Endothelial cell of umbilical vein (primary cell): ENCODE measurements around the gene SNX30. TPM values are rescaled to one million over a fixed set of nuclear protein-coding genes. Genes with fewer than 3 reads are reported as not detected.

Experiments
- BruUV-seq: library from RNA; stranded (reverse); fragments of 400-500 nt; replicated peaks from 2 replicates; lab custom pipeline; 2021; lab: Mats Ljungman, UMichigan
- CTCF ChIA-PET: fragments of 300-600, 350-600 bp; sonication (Branson Sonifier 250); formaldehyde crosslinking; loops from one replicate; lab custom pipeline; 2021; ENCODE audit warnings: antibody characterized with exemption, inconsistent platforms; lab: Charles Lee
- POLR2A ChIA-PET: fragments of 300-600, 350-600 bp; sonication (Branson Sonifier 250); formaldehyde crosslinking; loops from one replicate; lab custom pipeline; 2021; ENCODE audit warnings: antibody characterized with exemption, inconsistent platforms; lab: Charles Lee
- DNase-seq: peaks from one replicate; pipeline ENCODE4 v3.0.0-alpha.2; 2011; ENCODE audit warnings: low read depth, low spot score
- FAIRE-seq: peaks from 2 replicates; lab custom pipeline; 2011; peaks lifted over from hg19 to GRCh38; lab: Jason Lieb, UNC
- H2AFZ ChIP-seq: 2 replicates; pipeline ENCODE4 v1.6.0; 2012; ENCODE audit warnings: low read depth, low read length, control low read depth, inconsistent platforms
- H3K27ac ChIP-seq: 2 replicates; pipeline ENCODE4 v1.5.1; 2011; ENCODE audit warnings: low read depth, mild to moderate bottlenecking, control low read depth, low read length, moderate library complexity; ENCODE audit not compliant: insufficient read depth
- H3K27me3 ChIP-seq, 2 experiments: 2 replicates each; pipeline versions ENCODE4 v1.6.0 to v1.6.1; 2011; ENCODE audit warnings: low read length in 2 of 2, mixed read lengths in 1 of 2; ENCODE audit not compliant: control insufficient read depth in 2 of 2, insufficient read depth in 2 of 2
- H3K36me3 ChIP-seq, 2 experiments: 2 replicates in 1 of 2; 3 replicates in 1 of 2; pipeline ENCODE4 v1.5.1; 2011; ENCODE audit warnings: low read length in 2 of 2, mild to moderate bottlenecking in 1 of 2, moderate library complexity in 1 of 2; ENCODE audit not compliant: control insufficient read depth in 2 of 2, insufficient read depth in 2 of 2; ENCODE audit errors: extremely low read depth in 1 of 2
- H3K4me1 ChIP-seq: 3 replicates; pipeline ENCODE4 v1.5.1; 2011; ENCODE audit warnings: mild to moderate bottlenecking, low read length; ENCODE audit not compliant: control insufficient read depth, insufficient read depth; ENCODE audit errors: extremely low read depth
- H3K4me2 ChIP-seq: 2 replicates; pipeline ENCODE4 v1.6.1; 2011; ENCODE audit warnings: low read length, control low read depth, mixed read lengths; ENCODE audit not compliant: insufficient read depth
- H3K4me3 ChIP-seq, 3 experiments: fragments of 200-600 bp in 1 of 3; sonication (generic), shearing (Covaris generic) in 1 of 3; replicated peaks in 1 of 3; 2 replicates each; pipeline ENCODE4 v1.5.1; 2011 to 2016; ENCODE audit warnings: control low read depth in 3 of 3, low read length in 3 of 3, mild to moderate bottlenecking in 2 of 3, inconsistent platforms in 1 of 3, low read depth in 1 of 3, moderate library complexity in 1 of 3; ENCODE audit not compliant: insufficient read depth in 1 of 3
- H3K79me2 ChIP-seq: 2 replicates; pipeline ENCODE4 v1.6.0; 2012; ENCODE audit warnings: low read length, inconsistent platforms; ENCODE audit not compliant: control insufficient read depth, insufficient read depth
- H3K9ac ChIP-seq: replicated peaks from 2 replicates; pipeline ENCODE3; 2011; ENCODE audit warnings: low read length, control low read depth; ENCODE audit not compliant: insufficient read depth; ENCODE audit errors: extremely low read depth
- H3K9me1 ChIP-seq: replicated peaks from 3 replicates; pipeline ENCODE4 v1.6.0; 2011; ENCODE audit warnings: mild to moderate bottlenecking, low read length; ENCODE audit not compliant: control insufficient read depth, insufficient read depth; ENCODE audit errors: extremely low read depth
- H3K9me3 ChIP-seq: replicated peaks from 2 replicates; pipeline ENCODE4 v1.5.1; 2012; ENCODE audit warnings: low read length, inconsistent platforms; ENCODE audit not compliant: control insufficient read depth, insufficient read depth
- H4K20me1 ChIP-seq: replicated peaks from 2 replicates; pipeline ENCODE3; 2011; ENCODE audit warnings: mild to moderate bottlenecking, low read length; ENCODE audit not compliant: control insufficient read depth, insufficient read depth; ENCODE audit errors: extremely low read depth
- EZH2 ChIP-seq: IDR thresholded peaks from 2 replicates; pipeline ENCODE4 v1.6.1; 2012; ENCODE audit warnings: borderline replicate concordance, low read depth, mild to moderate bottlenecking, moderate library complexity, low read length, inconsistent platforms; ENCODE audit not compliant: severe bottlenecking
- JUN ChIP-seq: IDR thresholded peaks from 2 replicates; pipeline ENCODE4 v1.6.1; 2011; ENCODE audit warnings: borderline replicate concordance, low read depth; ENCODE audit not compliant: insufficient read length, insufficient read depth
- POLR2A ChIP-seq: IDR thresholded peaks from 2 replicates; pipeline ENCODE4 v1.6.1; 2012; ENCODE audit warnings: low read depth, mild to moderate bottlenecking, control low read depth, low read length
- POLR2AphosphoS5 ChIP-seq: IDR thresholded peaks from 2 replicates; pipeline ENCODE4 v1.6.1; 2012; ENCODE audit warnings: low read depth, mild to moderate bottlenecking, control low read depth, low read length, moderate library complexity; ENCODE audit not compliant: insufficient read depth
- dilution Hi-C: fragments of 300-500 bp; cut with MboI; formaldehyde crosslinking; loops from one replicate; pipeline ENCODE4 v1.15.0; 2019; ENCODE audit warnings: low sequenced_read_pairs; ENCODE audit not compliant: extremely low pct_ligation_motif_present
- intact Hi-C: fragments of 100-400 bp; cut with micrococcal nuclease; formaldehyde crosslinking; loops from one replicate; pipeline ENCODE4 v1.10.0; 2022
- polyA plus RNA-seq, 4 experiments: library from polyadenylated mRNA; depleted of rRNA in 3 of 4; stranded (reverse) in 3 of 4; unstranded in 1 of 4; fragments of >200 nt; gene quantifications; 2 replicates each; pipeline versions ENCODE4 v1.2.1 to v1.2.3, GENCODE V29; 2011 to 2012; ENCODE audit warnings: missing spikeins in 1 of 4
- total RNA-seq: library from RNA; stranded (reverse); gene quantifications from 2 replicates; pipeline ENCODE4 v1.2.3, GENCODE V29; 2021
- TF ChIP-seq, protein P1 (sequence below), 2 donors: IDR thresholded peaks; 1 replicate in 1 of 2; 2 replicates in 1 of 2; pipeline ENCODE4 v1.5.1; 2011; ENCODE audit warnings: low read length in 2 of 2, mild to moderate bottlenecking in 2 of 2, moderate library complexity in 2 of 2, control low read depth in 1 of 2, inconsistent platforms in 1 of 2, low read depth in 1 of 2; ENCODE audit not compliant: insufficient read depth in 1 of 2; ENCODE audit errors: extremely low read depth in 1 of 2

SNX30 gene
- total and polyA plus RNA-seq, 2 donors (not counting 3 experiments of a cell fraction or from before 2014, with no cell fraction given), result 2.8 to 6.3 TPM

DNA sequence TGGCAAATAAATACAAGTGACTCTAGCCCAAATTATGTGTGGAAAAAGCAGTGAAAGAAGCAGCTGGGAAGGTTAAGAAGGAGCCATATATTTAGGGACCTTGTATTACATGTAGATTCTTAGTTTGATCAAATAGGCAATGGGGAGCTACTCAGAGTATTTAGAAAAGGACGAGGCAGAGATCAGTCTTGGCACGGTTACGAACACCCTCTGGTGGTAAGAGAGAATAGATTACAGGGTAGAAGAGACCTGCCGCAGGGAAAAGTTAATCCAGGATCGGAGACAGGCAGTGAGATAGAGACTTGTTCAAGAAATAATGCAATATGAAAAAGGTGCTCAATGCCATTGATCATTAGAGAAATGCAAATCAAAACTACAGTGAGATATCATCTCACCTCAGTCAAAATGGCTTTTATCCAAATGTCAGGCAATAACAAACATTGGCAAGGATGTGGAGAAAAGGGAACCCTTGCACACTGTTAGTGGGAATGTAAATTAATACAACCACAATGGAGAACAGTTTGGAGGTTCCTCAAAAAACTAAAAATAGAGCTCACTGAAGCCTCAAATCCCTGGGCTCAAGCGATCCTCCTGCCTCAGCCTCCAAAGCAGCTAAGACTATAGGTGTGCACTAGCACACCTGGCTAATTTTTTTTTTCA lies 44.7 kb upstream of the SNX30 start:
- FAIRE-seq (no peak), DNase-seq (peak; percentile 27)
- dilution Hi-C loops, result no loop called here
- POLR2A ChIA-PET, result no interaction called here
- TF ChIP-seq POLR2AphosphoS5 (no peak), EZH2 (no peak), JUN (no peak), POLR2A (no peak)
- TF ChIP-seq, protein P1, sequence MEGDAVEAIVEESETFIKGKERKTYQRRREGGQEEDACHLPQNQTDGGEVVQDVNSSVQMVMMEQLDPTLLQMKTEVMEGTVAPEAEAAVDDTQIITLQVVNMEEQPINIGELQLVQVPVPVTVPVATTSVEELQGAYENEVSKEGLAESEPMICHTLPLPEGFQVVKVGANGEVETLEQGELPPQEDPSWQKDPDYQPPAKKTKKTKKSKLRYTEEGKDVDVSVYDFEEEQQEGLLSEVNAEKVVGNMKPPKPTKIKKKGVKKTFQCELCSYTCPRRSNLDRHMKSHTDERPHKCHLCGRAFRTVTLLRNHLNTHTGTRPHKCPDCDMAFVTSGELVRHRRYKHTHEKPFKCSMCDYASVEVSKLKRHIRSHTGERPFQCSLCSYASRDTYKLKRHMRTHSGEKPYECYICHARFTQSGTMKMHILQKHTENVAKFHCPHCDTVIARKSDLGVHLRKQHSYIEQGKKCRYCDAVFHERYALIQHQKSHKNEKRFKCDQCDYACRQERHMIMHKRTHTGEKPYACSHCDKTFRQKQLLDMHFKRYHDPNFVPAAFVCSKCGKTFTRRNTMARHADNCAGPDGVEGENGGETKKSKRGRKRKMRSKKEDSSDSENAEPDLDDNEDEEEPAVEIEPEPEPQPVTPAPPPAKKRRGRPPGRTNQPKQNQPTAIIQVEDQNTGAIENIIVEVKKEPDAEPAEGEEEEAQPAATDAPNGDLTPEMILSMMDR (IDR thresholded peaks at IDR 0.05; ENCODE audit: extremely low read depth in 1 of 2, insufficient read depth in 1 of 2, low read depth in 1 of 2, low read length in 2 of 2), result peak in 1 of 2 donors; percentile 16
- Histone ChIP-seq H3K27ac (no peak overlapping the region), H3K4me3 (no peak overlapping the region), H3K4me1 (no peaks in the 10 kb centered on the region), H3K9me1 (no peaks in the 10 kb centered on the region), H3K9me3 (no peaks in the 10 kb centered on the region), H3K79me2 (peaks cover 2% of the 10 kb centered on the region), H3K36me3 (no peaks in the 10 kb centered on the region), H2AFZ (no peak overlapping the region), H4K20me1 (no peaks in the 10 kb centered on the region), H3K27me3 (no peaks in the 10 kb centered on the region), H3K4me2 (no peak overlapping the region), H3K9ac (no peak overlapping the region)
- no TSS peak for BruUV-seq
- CTCF ChIA-PET, result interaction anchor here (1.0 to 2.6 kb wide), 4 partner anchors 261 to 620 kb away, joined by 3 to 13 read pairs (median 4); no protein-coding TSS in a partner anchor
- intact Hi-C loops, result loop anchor here (2.0 kb wide), 1 partner anchor 263 kb away; no protein-coding TSS in a partner anchor
